Activated T-cell treated with anti-CD3 and anti-CD28 coated beads for 4 hours (primary cell): ENCODE results near the gene LMX1B.
"Not testable (repeated sequence)": the region's sequence is repeated elsewhere in the genome, so short reads cannot be mapped to it uniquely, and the experiment has no call there.

Source experiments
- DNase-seq: peaks from one replicate; pipeline ENCODE4 v3.0.0-alpha.2; 2020

LMX1B gene

DNA sequence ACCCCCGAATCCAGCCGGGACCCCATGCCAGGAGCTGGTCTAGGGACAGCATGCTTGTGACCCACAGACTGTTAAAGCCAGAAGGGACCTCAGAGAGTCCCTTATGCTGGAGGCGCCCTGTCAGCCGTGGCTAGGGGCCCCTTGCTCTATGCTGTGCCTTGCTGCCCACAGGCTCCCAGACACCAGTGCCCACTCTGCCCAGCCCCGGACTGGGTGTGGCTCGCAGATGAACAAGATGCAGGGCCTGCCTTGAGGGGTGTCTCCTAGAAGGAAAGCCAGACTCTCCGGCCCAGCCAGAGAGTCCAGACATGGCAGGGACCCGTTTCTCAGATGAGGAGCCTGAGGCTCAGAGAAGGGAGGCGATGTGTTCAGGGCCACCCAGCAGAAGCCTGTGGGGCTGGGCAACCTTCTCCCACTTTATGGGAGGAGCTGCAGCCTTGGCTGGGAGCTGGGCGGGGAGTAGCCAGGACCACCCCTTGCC is 85.7 kb downstream of the LMX1B start:
- no peak for DNase-seq

DNA sequence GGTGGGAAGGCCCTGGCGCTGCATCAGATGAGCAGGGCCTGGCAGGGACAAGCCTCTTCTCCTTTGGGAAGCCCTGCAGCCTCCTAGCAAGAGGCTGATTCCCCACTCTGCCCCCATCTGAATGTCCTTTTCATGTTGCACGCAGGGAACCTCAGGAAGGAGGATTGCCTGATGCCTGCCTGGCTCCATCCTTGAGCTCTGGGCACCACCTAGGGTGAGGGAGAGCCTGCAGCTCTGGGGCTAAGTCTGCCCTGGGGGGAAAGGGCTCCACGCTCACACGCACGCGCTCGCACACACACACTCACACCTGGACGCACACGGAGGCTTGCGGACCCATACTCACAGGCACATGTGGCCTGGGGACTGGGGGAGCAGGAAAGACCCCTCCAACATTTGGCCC is 86.6 kb downstream of the LMX1B start:
- DNase-seq = no peak

DNA sequence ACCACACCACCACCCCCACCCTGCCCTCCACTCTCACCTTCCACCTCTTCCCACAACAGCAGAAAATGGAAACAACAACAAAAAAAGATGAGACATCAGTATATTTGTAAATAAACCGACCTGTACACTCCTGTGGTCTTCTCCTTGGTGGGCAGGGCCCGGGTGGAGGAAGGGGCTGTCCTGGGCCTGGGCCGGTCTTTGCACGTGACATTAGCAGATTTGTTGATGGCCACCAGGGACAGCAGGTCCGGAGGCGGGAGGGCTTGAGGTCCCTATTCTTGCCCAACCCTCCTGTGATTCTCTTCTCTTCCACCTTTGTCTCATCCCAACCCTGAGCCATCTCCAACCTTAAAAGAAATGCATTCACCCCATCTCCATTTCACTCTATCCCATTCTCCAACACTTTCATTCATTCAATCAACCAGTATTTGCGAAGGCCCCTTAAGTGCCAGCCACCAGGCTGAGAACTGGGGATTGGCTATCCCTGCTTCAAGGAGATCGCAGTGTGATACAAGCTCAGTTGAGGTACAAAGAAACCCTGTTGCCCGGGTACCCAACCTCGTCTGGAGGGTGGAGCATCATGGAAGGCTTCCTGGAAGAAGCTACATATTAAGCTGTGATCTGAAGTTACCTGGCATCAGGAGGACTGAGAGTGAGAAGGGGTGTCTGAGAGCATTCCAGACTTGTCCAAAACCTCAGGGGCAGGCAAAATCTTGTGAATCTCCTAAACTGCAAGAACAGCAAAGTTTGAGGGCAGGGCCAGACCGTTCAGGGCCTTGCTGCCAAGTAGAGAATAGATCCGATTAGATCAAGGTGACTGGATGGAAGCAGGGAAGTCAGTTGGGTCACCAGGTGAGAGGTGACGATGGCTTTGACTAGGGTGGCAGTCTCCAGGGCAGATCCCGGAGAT is 87.4 kb downstream of the LMX1B start:
- DNase-seq = no peak

DNA sequence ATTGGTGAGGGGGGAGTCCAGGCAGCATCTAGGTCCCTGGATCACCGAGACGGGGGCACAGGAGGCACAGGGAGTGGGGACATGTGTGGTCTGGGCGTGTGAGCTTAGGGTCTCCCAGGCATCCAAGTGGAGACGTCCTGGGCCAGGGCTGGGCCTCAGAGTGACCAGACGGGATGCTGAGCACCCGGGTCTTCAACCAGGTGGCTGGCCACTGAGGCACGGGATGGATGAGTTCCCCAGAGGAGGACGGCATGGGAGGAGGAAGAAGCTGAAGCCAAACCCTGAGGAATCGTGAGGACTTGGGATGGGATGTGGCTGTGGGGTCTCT is 88.0 kb downstream of the LMX1B start:
- DNase-seq = no peak

DNA sequence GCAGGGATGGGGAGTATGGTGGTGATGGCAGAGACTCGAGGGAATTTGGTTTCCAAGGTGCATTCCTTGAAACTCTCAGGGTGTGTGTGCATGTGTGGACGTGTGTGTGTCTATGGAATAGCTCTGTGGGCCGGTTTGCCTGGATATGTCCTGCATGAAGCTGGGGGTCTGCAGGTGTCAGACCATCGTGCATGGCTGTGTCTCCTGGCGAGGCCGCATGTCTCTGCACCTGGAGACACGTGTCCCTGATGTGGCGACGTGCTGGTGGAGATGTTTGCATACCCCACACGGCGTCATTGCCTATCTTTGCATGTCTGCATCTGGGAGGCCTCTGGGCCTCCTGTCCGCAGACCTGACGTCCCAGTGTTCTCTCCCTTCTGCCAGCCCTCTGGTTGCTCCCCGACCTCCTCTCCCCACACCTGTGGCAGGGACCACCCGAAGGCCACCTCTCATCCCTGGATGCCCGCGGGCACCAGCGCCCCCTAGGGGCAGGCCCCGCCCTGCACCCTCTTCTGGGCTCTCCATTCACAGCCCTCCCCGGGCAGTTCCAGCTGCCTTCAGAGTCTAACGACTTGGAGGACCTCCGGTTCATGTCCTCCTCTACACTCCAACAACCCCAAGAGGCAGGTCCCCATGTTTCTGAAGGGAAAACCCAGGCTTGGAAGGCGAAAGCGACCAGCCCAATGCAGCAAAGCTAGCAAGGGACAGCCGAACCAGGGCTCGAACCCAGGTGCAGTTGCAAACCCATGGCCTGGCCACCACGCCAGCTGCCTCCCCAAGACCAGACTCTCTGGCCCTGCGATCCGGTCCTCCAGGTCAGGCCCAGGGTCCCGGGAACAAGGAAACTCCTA is 88.6 kb downstream of the LMX1B start:
- no peak for DNase-seq

DNA sequence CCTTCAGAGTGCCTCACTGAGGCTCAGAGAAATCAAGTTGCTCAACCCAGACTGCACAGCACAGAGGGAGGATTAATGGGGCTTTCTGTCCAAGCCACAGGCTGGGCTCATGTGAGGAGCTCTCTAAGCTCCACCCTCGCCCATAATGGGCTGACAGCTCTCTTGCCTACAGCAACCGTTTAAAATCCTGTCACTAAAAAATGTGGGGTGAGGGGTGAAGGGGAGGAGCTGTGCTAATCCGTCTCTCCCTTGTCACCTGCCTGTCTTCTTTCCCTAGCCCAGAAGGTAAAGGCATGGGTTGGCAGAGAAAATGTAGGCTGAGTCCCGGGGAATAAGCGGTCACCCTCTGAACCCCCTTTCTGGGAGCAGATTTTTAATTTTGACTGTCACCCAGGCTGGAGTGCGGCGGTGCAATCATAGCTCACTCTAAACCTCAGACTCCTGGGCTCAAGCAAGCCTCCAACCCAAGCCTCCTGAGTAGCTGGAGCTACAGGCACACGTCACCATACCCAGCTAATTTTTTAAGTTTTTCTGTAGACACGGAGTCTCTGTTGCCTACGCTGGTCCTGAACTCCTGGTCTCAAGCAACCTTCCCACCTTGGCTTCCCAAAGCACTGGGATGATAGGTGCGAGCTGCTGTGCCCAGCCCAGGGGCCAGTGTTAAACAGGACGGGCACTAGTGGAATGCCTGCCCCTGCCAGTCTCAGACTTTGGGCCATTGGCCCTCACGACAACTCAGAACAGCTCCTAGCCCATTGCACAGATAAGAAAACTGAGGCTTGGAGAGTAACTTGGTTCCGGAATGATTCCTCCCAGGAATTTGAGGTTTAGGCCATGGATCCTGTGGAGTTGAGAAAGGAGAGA is 89.5 kb downstream of the LMX1B start:
- no peak for DNase-seq

DNA sequence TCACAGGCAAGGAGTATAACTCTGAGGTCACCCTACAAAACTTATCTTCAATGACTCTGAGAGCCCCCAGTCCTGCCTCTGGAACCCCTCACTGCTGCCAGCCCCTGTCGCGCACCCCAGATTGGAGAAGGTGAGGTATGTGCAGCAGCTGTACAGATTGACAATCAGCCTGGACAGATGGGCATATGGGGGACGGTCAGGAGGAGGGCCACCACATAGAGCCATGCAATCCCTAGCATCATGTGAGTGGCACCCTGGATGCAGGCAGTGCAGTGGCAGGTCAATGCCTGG is 90.1 kb downstream of the LMX1B start:
- no peak for DNase-seq

DNA sequence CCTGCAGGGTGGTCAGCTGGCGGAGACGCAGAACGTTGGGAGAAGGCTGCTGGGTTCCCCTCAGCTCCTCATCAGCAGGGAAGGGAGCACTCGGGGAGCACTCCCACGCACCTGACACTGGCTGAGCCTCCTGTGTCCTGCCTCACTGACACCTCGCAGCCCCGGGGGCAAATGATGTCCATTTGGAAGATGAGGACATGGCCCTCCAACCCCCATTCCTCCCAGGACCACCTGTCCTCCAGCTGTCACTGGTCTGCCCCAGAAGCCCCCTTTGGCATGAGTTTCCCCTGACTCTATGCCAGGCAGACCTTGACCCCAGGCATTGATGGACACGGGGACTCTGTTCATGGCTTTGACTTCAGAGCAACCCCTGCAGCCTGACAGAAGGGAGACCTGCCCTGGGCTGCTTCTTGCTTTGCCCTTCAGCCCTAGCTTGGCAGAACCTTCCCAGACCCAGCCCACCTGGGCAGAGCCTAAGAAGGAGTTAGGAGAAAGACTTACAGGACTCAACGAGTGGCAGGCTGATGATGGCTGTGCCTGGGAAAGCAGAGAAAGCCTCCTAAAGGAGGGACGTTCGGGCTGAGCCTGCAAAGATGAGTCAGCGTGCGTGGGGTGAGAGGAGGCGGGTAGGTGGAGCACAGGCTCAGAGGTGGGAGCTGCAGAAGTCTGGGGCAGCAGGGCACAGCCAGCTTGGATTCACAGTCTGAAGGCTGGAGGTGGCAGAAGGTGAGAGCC is 90.6 kb downstream of the LMX1B start:
- DNase-seq = peak; percentile 58

DNA sequence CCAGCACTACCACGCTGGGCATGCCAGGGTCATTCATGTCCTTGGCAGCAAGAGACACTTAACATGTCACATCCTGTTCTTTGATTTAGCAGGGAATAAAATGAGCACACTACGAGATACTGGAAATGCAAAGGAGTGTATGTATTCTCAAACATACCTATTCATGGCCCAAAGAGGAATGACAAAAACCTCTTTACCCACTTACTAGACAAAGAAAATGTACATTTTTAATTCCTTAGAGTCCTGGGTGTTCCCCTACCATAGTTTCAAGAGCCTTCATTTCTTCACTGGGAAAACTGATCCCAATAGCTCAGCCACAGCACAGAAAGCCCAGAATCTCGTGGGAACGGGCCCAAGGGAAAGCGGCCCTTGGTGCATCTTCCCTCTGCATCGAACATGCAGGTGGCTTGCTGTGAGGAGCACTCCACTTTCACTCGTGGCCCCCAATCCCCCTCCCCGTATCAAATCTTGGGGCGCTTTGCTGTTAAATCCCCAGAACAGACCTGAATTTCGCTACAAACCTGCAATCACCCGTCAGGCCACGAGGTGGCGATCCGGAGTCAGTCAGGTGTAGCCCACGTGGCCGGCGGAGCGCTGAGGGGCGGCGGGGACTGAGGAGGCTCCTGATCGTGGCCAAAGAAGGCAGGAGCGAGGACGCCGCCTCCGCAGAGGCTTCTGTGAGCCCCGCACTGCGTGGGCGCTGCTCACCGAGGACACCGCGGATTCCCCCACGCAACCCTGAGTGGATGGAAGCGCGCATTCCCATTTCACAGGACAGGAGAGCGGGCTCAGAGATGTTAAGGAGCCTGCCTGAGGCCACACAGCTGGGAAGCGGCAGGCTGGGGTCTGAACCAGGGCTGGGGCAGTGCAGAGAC is 91.4 kb downstream of the LMX1B start:
- peak; percentile 84 for DNase-seq

DNA sequence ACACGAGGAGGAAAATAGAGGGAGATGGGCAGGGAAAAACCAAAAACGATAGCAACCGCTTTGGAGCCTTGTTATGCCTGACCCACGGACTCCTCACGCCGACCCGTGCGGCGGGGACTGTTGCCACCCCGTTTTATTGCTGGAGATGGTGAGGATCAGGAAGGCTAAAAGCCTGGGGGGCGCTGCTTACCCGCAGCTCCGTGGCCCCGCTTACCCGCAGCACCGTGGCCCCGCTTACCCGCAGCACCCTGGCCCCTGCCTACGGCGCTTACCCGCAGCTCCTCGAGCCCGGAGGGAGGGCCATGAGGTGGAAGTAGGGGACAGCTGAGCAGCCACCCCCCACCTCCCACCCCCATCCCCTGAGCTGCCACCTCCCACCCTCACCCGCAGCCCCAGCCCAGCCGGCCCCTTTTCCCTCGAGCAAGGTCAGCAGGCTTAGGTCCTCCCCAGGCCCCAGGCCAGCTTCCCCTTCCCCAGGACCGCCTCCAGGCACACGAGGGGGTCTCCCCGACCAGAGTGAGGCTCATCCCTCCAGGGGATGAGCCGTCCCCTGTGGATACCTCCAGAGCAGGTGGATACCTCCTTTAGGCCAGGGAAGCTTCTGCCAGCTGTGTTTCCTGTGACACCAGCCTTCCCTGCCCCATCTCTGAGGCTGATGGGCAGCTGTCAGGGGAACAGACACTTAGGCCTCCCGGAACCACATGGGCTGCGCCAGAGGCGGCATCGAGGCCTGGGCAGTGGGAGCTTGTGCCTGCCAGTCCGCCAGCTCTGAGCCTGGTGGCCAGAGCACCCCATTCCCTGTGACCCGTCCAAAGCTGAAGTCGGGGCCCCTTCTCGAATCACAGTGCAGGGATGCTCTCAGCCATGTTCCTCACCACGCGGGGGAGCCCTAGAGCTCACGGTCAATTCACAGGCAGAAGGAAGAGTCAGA is 92.3 kb downstream of the LMX1B start:
- DNase-seq = peak; percentile 74

DNA sequence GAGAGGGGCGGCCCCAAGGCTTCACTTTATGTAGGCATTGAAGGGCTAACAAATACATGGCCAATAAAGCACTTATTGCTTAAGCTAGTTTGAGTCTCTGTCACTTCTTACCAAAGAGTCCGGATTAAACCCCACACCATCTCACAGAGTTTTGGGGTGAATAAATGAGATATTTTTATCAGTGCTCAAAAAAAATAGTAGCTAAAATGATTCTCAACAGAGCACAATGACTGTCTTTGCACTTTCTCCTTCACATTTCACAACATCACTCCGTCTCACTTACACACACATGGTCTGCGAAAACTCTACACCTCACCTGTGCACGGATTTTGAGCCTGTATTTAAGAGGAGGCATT is 92.9 kb downstream of the LMX1B start:
- no peak for DNase-seq

DNA sequence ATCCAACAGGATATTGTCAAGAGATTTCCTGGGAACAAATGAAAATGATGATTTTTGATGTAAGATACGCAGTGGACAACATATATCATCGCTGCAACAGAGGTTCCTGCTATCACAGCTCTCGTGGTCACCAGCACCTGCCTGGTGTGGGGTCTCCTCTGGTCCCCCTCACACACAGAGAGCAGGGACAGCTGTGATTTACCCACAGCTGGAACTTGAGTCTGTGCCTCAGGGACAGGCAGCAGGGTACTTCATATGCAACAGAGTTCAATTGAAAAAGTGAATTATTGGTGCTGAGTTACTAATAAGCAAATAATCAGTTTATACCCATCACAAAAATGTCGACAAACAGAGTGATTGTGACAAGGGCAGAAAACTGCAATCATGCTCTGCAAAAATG is 93.4 kb downstream of the LMX1B start:
- no peak for DNase-seq

DNA sequence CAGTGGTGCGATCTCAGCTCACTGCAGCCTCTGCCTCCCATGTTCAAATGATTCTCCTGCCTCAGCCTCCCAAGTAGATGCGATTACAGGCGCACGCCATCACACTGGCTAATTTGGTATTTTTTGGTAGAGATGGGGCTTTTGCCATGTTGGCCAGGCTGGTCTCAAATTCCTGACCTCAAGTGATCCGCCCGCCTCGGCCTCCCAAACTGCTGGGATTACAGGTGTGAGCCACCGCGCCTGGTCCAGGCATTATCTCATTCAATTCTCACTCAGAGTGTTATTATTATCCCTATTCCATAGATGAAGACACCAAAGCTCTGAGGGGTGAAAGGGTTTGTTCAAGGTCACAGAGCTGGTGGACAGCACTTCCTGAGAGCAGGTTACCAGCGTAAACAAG is 94.0 kb downstream of the LMX1B start:
- not testable (repeated sequence) for DNase-seq

DNA sequence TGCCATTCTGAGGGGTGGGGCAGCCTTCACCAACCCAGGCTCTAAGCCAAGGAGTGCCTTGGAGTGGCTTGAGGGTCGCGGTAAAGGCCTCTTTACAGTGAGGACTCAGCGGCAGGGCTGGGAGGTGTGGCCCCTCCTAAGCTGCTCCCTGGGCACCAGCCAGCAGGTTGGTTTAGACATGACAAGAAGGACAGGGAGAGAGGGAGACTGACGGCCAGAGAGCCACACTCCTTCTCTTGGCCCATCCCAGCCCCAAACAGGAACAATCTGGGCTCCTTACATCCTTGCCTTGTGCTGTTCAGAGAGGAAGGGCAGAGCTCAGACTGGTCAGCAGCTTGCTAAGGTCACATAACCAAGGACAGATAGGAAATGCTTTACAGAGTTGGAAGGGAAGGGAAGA is 94.5 kb downstream of the LMX1B start:
- DNase-seq = no peak

DNA sequence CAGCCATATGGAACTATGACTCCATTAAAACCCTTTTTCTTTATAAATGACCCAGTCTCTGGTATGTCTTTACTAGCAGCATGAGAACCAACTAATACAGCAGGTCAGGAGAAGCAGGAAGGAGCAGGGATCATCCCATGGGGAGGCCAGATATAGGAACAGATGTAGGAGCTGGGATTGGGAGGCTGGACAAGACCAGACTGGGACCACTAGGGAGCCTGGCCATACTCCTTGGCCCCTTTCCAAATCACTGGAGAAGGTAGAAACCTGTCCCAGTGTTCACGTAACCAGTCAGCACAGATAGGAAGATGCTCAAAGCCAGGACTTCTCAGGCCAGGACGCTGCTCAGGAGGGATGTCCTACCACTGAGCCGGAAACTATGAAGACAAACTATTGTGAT is 95.5 kb downstream of the LMX1B start:
- no peak for DNase-seq

DNA sequence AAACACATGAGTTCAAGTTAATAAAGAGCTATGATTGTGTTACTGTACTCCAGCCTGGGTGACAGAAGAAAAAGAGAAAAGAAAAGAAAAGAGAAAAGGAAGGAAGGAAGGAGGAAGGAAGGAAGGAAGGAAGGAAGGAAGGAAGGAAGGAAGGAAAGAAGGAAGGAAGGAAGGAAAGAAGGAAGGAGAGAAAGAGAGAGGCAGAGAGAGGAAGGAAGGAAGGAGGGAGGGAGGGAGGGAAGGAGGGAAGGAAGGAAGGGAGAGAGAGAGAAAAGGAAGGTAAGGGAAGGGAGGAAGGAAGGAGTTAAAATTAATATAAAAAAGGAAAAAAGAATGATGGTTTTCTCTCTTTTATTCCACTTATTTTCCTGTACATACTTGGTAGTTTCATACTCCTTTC is 101.7 kb downstream of the LMX1B start:
- no peak for DNase-seq

DNA sequence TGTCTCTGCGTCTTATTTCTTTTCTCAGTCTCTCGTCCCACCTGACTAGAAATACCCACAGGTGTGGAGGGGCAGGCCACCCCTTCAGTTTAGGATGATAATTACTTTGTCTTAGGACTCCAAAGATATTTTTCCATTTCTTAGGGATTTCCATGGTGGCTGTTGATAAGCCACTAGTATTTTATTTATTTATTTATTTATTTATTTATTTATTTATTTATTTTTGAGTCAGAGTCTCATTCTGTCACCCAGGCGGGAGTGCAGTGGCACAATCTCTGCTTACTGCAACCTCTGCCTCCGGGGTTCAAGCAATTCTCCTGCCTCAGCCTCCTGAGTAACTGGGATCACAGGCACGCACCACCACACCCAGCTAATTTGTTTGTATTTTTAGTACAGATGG is 103.7 kb downstream of the LMX1B start:
- DNase-seq = not testable (repeated sequence)

DNA sequence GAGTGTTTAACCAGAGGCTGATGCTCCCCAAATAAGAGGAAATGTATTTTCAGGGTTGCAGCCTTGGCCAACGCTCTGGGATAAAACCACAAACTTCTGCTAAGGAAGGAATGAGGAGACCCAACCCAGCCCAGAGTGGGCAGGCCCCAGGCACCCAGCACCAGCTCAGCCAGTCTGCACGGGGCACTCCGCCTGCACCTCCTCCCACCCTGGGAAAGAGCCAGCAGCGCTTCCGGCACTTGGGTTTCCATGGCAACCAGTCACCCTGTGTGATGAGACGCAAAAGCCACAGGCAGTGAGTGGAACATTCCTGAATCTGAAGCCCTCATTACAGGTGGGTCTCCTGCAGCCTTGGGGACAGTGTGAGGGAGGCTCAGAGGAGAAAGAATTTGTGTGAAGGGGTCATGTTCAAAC is 105.9 kb downstream of the LMX1B start:
- peak; percentile 79 for DNase-seq

DNA sequence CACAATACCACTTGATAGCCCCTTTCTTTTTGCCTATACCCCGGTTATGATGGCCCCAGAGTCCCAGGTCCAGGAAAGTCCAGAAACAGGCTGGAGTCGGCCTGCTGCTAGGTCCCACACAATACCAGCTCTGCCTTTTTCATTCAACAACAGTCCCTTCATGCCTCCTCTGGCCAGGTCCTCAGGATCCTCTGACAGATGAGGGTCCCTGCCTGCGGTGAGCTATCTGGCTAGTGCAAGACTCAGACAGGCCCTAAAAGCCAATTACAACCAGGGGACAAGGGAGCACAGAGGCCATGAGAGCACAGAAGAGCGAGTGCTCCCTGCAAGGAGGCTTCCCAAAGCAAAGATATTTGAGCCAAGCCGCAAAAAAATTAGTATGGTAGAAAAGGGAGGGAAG is 106.3 kb downstream of the LMX1B start:
- DNase-seq = no peak
